ENCODE results near the gene GABRB3. TPM values are rescaled to one million over a fixed set of nuclear protein-coding genes. Genes with fewer than 3 reads are reported as not detected.

The GABRB3 gene
- total and polyA plus RNA-seq, 4 donors = 0.81 to 5.5 (median 3.6) TPM

- 74 to 82% methylated on average over 3 of the region's 3 CpGs for WGBS, 2 donors
- DNase-seq = no peak
- peaks cover 0 to 7% (median 1%) of the 10 kb centered on the region in 4 donors for H3K9me3 ChIP-seq (ENCODE audit: control insufficient read depth in 4 of 4, insufficient read depth in 3 of 4, low read length in 3 of 4)
- no peak for TF ChIP-seq CTCF (IDR thresholded peaks at IDR 0.05; ENCODE audit: control extremely low read depth, extremely low read depth)
- no peaks in the 10 kb centered on the region for H3K27me3 ChIP-seq (ENCODE audit: control insufficient read depth in 3 of 3, insufficient read depth in 3 of 3, low read length in 2 of 3)
- H3K4me1 ChIP-seq (ENCODE audit: control insufficient read depth in 5 of 5, insufficient read depth in 5 of 5, low read length in 5 of 5) = no peaks in the 10 kb centered on the region
- H3K36me3 ChIP-seq (ENCODE audit: control insufficient read depth in 4 of 4, insufficient read depth in 4 of 4, low read length in 4 of 4) = no peaks in the 10 kb centered on the region
- no peak overlapping the region for H3K4me3 ChIP-seq
- ATAC-seq (ENCODE audit: insufficient read depth, low FRiP score) = no peak
- no peak overlapping the region for H3K27ac ChIP-seq (ENCODE audit: low read depth in 1 of 2, low read length in 1 of 2)
- H3K9ac ChIP-seq (ENCODE audit: insufficient read depth in 1 of 2, low read length in 2 of 2) = no peak overlapping the region
Measured at GRCh38 chr15:26614734-26615133, 158.1 kb downstream of the GABRB3 start.

GRCh38 chr15:26598704-26599103, 174.2 kb downstream of the GABRB3 start:
- DNase-seq (no peak), ATAC-seq (ENCODE audit: insufficient read depth, low FRiP score) (no peak)
- no peak overlapping the region for H3K27ac ChIP-seq (ENCODE audit: low read depth in 1 of 2, low read length in 1 of 2)
- H3K4me1 ChIP-seq (ENCODE audit: control insufficient read depth in 5 of 5, insufficient read depth in 5 of 5, low read length in 5 of 5) = no peaks in the 10 kb centered on the region
- 49 to 60% methylated on average over 2 of the region's 2 CpGs for WGBS, 2 donors
- no peak overlapping the region for H3K9ac ChIP-seq (ENCODE audit: insufficient read depth in 1 of 2, low read length in 2 of 2)
- H3K9me3 ChIP-seq (ENCODE audit: control insufficient read depth in 4 of 4, insufficient read depth in 3 of 4, low read length in 3 of 4) = peaks cover 0 to 9% (median 5%) of the 10 kb centered on the region in 4 donors
- H3K4me3 ChIP-seq = no peak overlapping the region
- H3K27me3 ChIP-seq (ENCODE audit: control insufficient read depth in 3 of 3, insufficient read depth in 3 of 3, low read length in 2 of 3) = no peaks in the 10 kb centered on the region
- H3K36me3 ChIP-seq (ENCODE audit: control insufficient read depth in 4 of 4, insufficient read depth in 4 of 4, low read length in 4 of 4) = no peaks in the 10 kb centered on the region
- TF ChIP-seq CTCF (IDR thresholded peaks at IDR 0.05; ENCODE audit: control extremely low read depth, extremely low read depth) = no peak

- no peaks in the 10 kb centered on the region for H3K36me3 ChIP-seq (ENCODE audit: control insufficient read depth in 4 of 4, insufficient read depth in 4 of 4, low read length in 4 of 4)
- TF ChIP-seq CTCF (IDR thresholded peaks at IDR 0.05; ENCODE audit: control extremely low read depth, extremely low read depth) = no peak
- H3K27ac ChIP-seq (ENCODE audit: low read depth in 1 of 2, low read length in 1 of 2) = no peak overlapping the region
- H3K27me3 ChIP-seq (ENCODE audit: control insufficient read depth in 3 of 3, insufficient read depth in 3 of 3, low read length in 2 of 3) = no peaks in the 10 kb centered on the region
- WGBS, 2 donors = 46 to 77% methylated on average over 2 of the region's 2 CpGs
- ATAC-seq (ENCODE audit: insufficient read depth, low FRiP score) (no peak), DNase-seq (no peak)
- no peak overlapping the region for H3K4me3 ChIP-seq
- H3K9me3 ChIP-seq (ENCODE audit: control insufficient read depth in 4 of 4, insufficient read depth in 3 of 4, low read length in 3 of 4) = peaks cover 0 to 9% (median 5%) of the 10 kb centered on the region in 4 donors
- H3K4me1 ChIP-seq (ENCODE audit: control insufficient read depth in 5 of 5, insufficient read depth in 5 of 5, low read length in 5 of 5) = no peaks in the 10 kb centered on the region
- no peak overlapping the region for H3K9ac ChIP-seq (ENCODE audit: insufficient read depth in 1 of 2, low read length in 2 of 2)
Measured at GRCh38 chr15:26595611-26596010, 177.3 kb downstream of the GABRB3 start.

GRCh38 chr15:26590676-26591075, 182.2 kb downstream of the GABRB3 start:
- peak; percentile 16 to 41 (median 22) for DNase-seq
- no peaks in the 10 kb centered on the region for H3K4me1 ChIP-seq (ENCODE audit: control insufficient read depth in 5 of 5, insufficient read depth in 5 of 5, low read length in 5 of 5)
- no peaks in the 10 kb centered on the region for H3K9me3 ChIP-seq (ENCODE audit: control insufficient read depth in 4 of 4, insufficient read depth in 3 of 4, low read length in 3 of 4)
- no peak for TF ChIP-seq CTCF (IDR thresholded peaks at IDR 0.05; ENCODE audit: control extremely low read depth, extremely low read depth)
- WGBS, 2 donors = 67 to 74% methylated on average over 2 of the region's 2 CpGs
- ATAC-seq (ENCODE audit: insufficient read depth, low FRiP score) = no peak
- H3K27ac ChIP-seq (ENCODE audit: low read depth in 1 of 2, low read length in 1 of 2) = no peak overlapping the region
- no peaks in the 10 kb centered on the region for H3K27me3 ChIP-seq (ENCODE audit: control insufficient read depth in 3 of 3, insufficient read depth in 3 of 3, low read length in 2 of 3)
- H3K4me3 ChIP-seq = no peak overlapping the region
- H3K9ac ChIP-seq (ENCODE audit: insufficient read depth in 1 of 2, low read length in 2 of 2) = no peak overlapping the region
- H3K36me3 ChIP-seq (ENCODE audit: control insufficient read depth in 4 of 4, insufficient read depth in 4 of 4, low read length in 4 of 4) = no peaks in the 10 kb centered on the region

All from lung (tissue), 12 donors.